Endothelial cell of umbilical vein (primary cell): ENCODE measurements around the gene SEPTIN14. TPM values are rescaled to one million over a fixed set of nuclear protein-coding genes. Genes with fewer than 3 reads are reported as not detected.
A peak's percentile ranks its signal among the peaks of the same experiment; 100 is the strongest.
"Not testable (repeated sequence)": the region's sequence is repeated elsewhere in the genome, so short reads cannot be mapped to it uniquely, and the experiment has no call there.

Source experiments
- BruUV-seq: library from RNA; stranded (reverse); fragments of 400-500 nt; replicated peaks from 2 replicates; lab custom pipeline; 2021; lab: Mats Ljungman, UMichigan
- CTCF ChIA-PET: fragments of 300-600, 350-600 bp; sonication (Branson Sonifier 250); formaldehyde crosslinking; loops from one replicate; lab custom pipeline; 2021; ENCODE audit warnings: antibody characterized with exemption, inconsistent platforms; lab: Charles Lee
- POLR2A ChIA-PET: fragments of 300-600, 350-600 bp; sonication (Branson Sonifier 250); formaldehyde crosslinking; loops from one replicate; lab custom pipeline; 2021; ENCODE audit warnings: antibody characterized with exemption, inconsistent platforms; lab: Charles Lee
- DNase-seq: peaks from one replicate; pipeline ENCODE4 v3.0.0-alpha.2; 2011; ENCODE audit warnings: low read depth, low spot score
- FAIRE-seq: peaks from 2 replicates; lab custom pipeline; 2011; peaks lifted over from hg19 to GRCh38; lab: Jason Lieb, UNC
- H2AFZ ChIP-seq: 2 replicates; pipeline ENCODE4 v1.6.0; 2012; ENCODE audit warnings: low read depth, low read length, control low read depth, inconsistent platforms
- H3K27ac ChIP-seq: 2 replicates; pipeline ENCODE4 v1.5.1; 2011; ENCODE audit warnings: low read depth, mild to moderate bottlenecking, control low read depth, low read length, moderate library complexity; ENCODE audit not compliant: insufficient read depth
- H3K27me3 ChIP-seq, 2 experiments: 2 replicates each; pipeline versions ENCODE4 v1.6.0 to v1.6.1; 2011; ENCODE audit warnings: low read length in 2 of 2, mixed read lengths in 1 of 2; ENCODE audit not compliant: control insufficient read depth in 2 of 2, insufficient read depth in 2 of 2
- H3K36me3 ChIP-seq, 2 experiments: 2 replicates in 1 of 2; 3 replicates in 1 of 2; pipeline ENCODE4 v1.5.1; 2011; ENCODE audit warnings: low read length in 2 of 2, mild to moderate bottlenecking in 1 of 2, moderate library complexity in 1 of 2; ENCODE audit not compliant: control insufficient read depth in 2 of 2, insufficient read depth in 2 of 2; ENCODE audit errors: extremely low read depth in 1 of 2
- H3K4me1 ChIP-seq: 3 replicates; pipeline ENCODE4 v1.5.1; 2011; ENCODE audit warnings: mild to moderate bottlenecking, low read length; ENCODE audit not compliant: control insufficient read depth, insufficient read depth; ENCODE audit errors: extremely low read depth
- H3K4me2 ChIP-seq: 2 replicates; pipeline ENCODE4 v1.6.1; 2011; ENCODE audit warnings: low read length, control low read depth, mixed read lengths; ENCODE audit not compliant: insufficient read depth
- H3K4me3 ChIP-seq, 3 experiments: fragments of 200-600 bp in 1 of 3; sonication (generic), shearing (Covaris generic) in 1 of 3; replicated peaks in 1 of 3; 2 replicates each; pipeline ENCODE4 v1.5.1; 2011 to 2016; ENCODE audit warnings: control low read depth in 3 of 3, low read length in 3 of 3, mild to moderate bottlenecking in 2 of 3, inconsistent platforms in 1 of 3, low read depth in 1 of 3, moderate library complexity in 1 of 3; ENCODE audit not compliant: insufficient read depth in 1 of 3
- H3K79me2 ChIP-seq: 2 replicates; pipeline ENCODE4 v1.6.0; 2012; ENCODE audit warnings: low read length, inconsistent platforms; ENCODE audit not compliant: control insufficient read depth, insufficient read depth
- H3K9ac ChIP-seq: replicated peaks from 2 replicates; pipeline ENCODE3; 2011; ENCODE audit warnings: low read length, control low read depth; ENCODE audit not compliant: insufficient read depth; ENCODE audit errors: extremely low read depth
- H3K9me1 ChIP-seq: replicated peaks from 3 replicates; pipeline ENCODE4 v1.6.0; 2011; ENCODE audit warnings: mild to moderate bottlenecking, low read length; ENCODE audit not compliant: control insufficient read depth, insufficient read depth; ENCODE audit errors: extremely low read depth
- H3K9me3 ChIP-seq: replicated peaks from 2 replicates; pipeline ENCODE4 v1.5.1; 2012; ENCODE audit warnings: low read length, inconsistent platforms; ENCODE audit not compliant: control insufficient read depth, insufficient read depth
- H4K20me1 ChIP-seq: replicated peaks from 2 replicates; pipeline ENCODE3; 2011; ENCODE audit warnings: mild to moderate bottlenecking, low read length; ENCODE audit not compliant: control insufficient read depth, insufficient read depth; ENCODE audit errors: extremely low read depth
- EZH2 ChIP-seq: IDR thresholded peaks from 2 replicates; pipeline ENCODE4 v1.6.1; 2012; ENCODE audit warnings: borderline replicate concordance, low read depth, mild to moderate bottlenecking, moderate library complexity, low read length, inconsistent platforms; ENCODE audit not compliant: severe bottlenecking
- FOS ChIP-seq: IDR thresholded peaks from 2 replicates; pipeline ENCODE4 v1.6.1; 2011; ENCODE audit warnings: mild to moderate bottlenecking, low read length, moderate library complexity, borderline replicate concordance; ENCODE audit not compliant: insufficient read depth
- POLR2AphosphoS5 ChIP-seq: IDR thresholded peaks from 2 replicates; pipeline ENCODE4 v1.6.1; 2012; ENCODE audit warnings: low read depth, mild to moderate bottlenecking, control low read depth, low read length, moderate library complexity; ENCODE audit not compliant: insufficient read depth
- dilution Hi-C: fragments of 300-500 bp; cut with MboI; formaldehyde crosslinking; loops from one replicate; pipeline ENCODE4 v1.15.0; 2019; ENCODE audit warnings: low sequenced_read_pairs; ENCODE audit not compliant: extremely low pct_ligation_motif_present
- intact Hi-C: fragments of 100-400 bp; cut with micrococcal nuclease; formaldehyde crosslinking; loops from one replicate; pipeline ENCODE4 v1.10.0; 2022
- polyA plus RNA-seq, 4 experiments: library from polyadenylated mRNA; depleted of rRNA in 3 of 4; stranded (reverse) in 3 of 4; unstranded in 1 of 4; fragments of >200 nt; gene quantifications; 2 replicates each; pipeline versions ENCODE4 v1.2.1 to v1.2.3, GENCODE V29; 2011 to 2012; ENCODE audit warnings: missing spikeins in 1 of 4
- total RNA-seq: library from RNA; stranded (reverse); gene quantifications from 2 replicates; pipeline ENCODE4 v1.2.3, GENCODE V29; 2021

The SEPTIN14 gene
- total and polyA plus RNA-seq, 2 donors (not counting 3 experiments of a cell fraction or from before 2014, with no cell fraction given) = not detected

DNA sequence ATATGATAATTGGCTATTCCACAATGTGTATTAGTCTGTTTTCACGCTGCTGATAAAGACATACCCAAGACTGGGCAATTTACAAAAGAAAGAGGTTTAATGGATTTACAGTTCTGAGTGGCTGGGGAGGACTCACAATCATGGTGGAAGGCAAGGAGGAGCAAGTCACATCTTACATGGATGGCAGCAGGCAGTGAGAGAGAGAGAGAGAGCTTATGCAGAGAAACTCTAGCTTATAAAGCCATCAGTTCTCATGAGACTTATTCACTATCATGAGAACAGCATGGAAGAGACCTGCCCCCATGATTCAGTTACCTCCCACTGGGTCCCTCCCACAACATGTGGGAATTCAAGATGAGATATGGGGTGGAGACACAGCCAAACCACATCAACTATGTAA is 38.5 kb upstream of the SEPTIN14 start:
- intact Hi-C loops, H3K9me3 ChIP-seq, H3K36me3 ChIP-seq, H3K9ac ChIP-seq, H3K79me2 ChIP-seq, H2AFZ ChIP-seq, DNase-seq, H4K20me1 ChIP-seq, FAIRE-seq, dilution Hi-C loops, H3K4me2 ChIP-seq, CTCF ChIA-PET, H3K27me3 ChIP-seq, H3K27ac ChIP-seq, H3K9me1 ChIP-seq, POLR2A ChIA-PET, H3K4me1 ChIP-seq, BruUV-seq, H3K4me3 ChIP-seq: not testable (repeated sequence)

DNA sequence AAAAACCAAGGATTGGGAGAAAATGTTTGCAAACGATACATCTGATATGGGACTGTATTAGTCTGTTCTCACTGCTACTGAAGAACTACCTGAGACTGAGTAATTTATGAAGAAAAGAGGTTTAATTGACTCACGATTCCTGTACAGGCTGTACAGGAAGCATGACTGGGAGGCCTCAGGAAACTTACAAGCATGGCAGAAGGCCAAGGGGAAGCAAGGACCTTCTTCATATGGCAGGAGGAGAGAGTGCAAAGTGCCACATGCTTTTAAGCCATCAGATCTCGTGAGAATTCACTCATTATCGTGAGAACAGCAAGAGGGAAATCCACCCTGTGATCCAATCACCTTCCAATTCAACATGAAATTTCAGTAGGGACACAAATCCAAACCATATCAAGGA is 35.7 kb upstream of the SEPTIN14 start:
- H3K4me3 ChIP-seq = no peak overlapping the region
- no peak overlapping the region for H2AFZ ChIP-seq
- no peak overlapping the region for H3K9ac ChIP-seq
- peaks cover 0 to 2% of the 10 kb centered on the region in 2 experiments for H3K36me3 ChIP-seq
- no peaks in the 10 kb centered on the region for H4K20me1 ChIP-seq
- no peaks in the 10 kb centered on the region for H3K27me3 ChIP-seq
- FAIRE-seq (peak; percentile 73), DNase-seq (peak; percentile 40)
- dilution Hi-C loops = no loop called here
- POLR2A ChIA-PET = no interaction called here
- peaks cover 3% of the 10 kb centered on the region for H3K4me1 ChIP-seq
- no peaks in the 10 kb centered on the region for H3K79me2 ChIP-seq
- no peaks in the 10 kb centered on the region for H3K9me1 ChIP-seq
- no peak overlapping the region for H3K4me2 ChIP-seq
- TF ChIP-seq POLR2AphosphoS5 (peak; percentile 23), FOS (peak; percentile 57), EZH2 (no peak)
- no peaks in the 10 kb centered on the region for H3K9me3 ChIP-seq
- CTCF ChIA-PET = no interaction called here
- BruUV-seq = no TSS peak
- intact Hi-C loops = no loop called here
- no peak overlapping the region for H3K27ac ChIP-seq
